OCI-LY7 (cell line): Measurements from ENCODE around the gene ZMIZ2. TPM values are rescaled to one million over a fixed set of nuclear protein-coding genes. Genes with fewer than 3 reads are reported as not detected.
"Not testable (repeated sequence)": the region's sequence is repeated elsewhere in the genome, so short reads cannot be mapped to it uniquely, and the experiment has no call there.

ENCODE experiments used
- BruUV-seq: library from RNA; stranded (reverse); fragments of 400-500 nt; replicated peaks from 2 replicates; lab custom pipeline; 2021; lab: Mats Ljungman, UMichigan
- CTCF ChIA-PET: fragments of 300-600 bp; sonication (Branson Sonifier 250); formaldehyde crosslinking; loops from one replicate; lab custom pipeline; 2022; ENCODE audit warnings: antibody characterized with exemption; ENCODE audit not compliant: unreplicated experiment; lab: Charles Lee
- POLR2A ChIA-PET: fragments of 300-600 bp; sonication (Branson Sonifier 250); formaldehyde crosslinking; loops from one replicate; lab custom pipeline; 2022; ENCODE audit warnings: antibody characterized with exemption; lab: Charles Lee
- DNase-seq: peaks from one replicate; pipeline ENCODE4 v3.0.0-alpha.2; 2015; ENCODE audit warnings: low spot score
- H2AFZ ChIP-seq: fragments of 200-600 bp; sonication (generic), shearing (Covaris generic); 2 replicates; pipeline ENCODE4 v1.6.1; 2014; ENCODE audit warnings: mild to moderate bottlenecking, antibody characterized with exemption, low read length, moderate library complexity
- H3K27ac ChIP-seq: fragments of 200-600 bp; sonication (generic); 2 replicates; pipeline ENCODE4 v1.5.1; 2014; ENCODE audit warnings: mixed run types, low read depth, mild to moderate bottlenecking, moderate library complexity, low read length, inconsistent platforms; ENCODE audit not compliant: poor library complexity, severe bottlenecking
- H3K36me3 ChIP-seq: fragments of 200-600 bp; sonication (generic); 2 replicates; pipeline ENCODE4 v1.6.1; 2014; ENCODE audit warnings: mild to moderate bottlenecking, antibody characterized with exemption, low read length, moderate library complexity, mixed read lengths; ENCODE audit not compliant: insufficient read depth
- H3K4me1 ChIP-seq: fragments of 200-600 bp; sonication (generic); 2 replicates; pipeline ENCODE4 v1.5.1; 2014; ENCODE audit warnings: mild to moderate bottlenecking, low read length; ENCODE audit not compliant: insufficient read depth, poor library complexity, severe bottlenecking
- H3K4me2 ChIP-seq: fragments of 200-600 bp; sonication (generic); 2 replicates; pipeline ENCODE4 v1.6.1; 2014; ENCODE audit warnings: mild to moderate bottlenecking, low read length
- H3K4me3 ChIP-seq: fragments of 200-600 bp; sonication (generic); 2 replicates; pipeline ENCODE4 v1.5.1; 2014; ENCODE audit warnings: mild to moderate bottlenecking, low read depth, low read length; ENCODE audit not compliant: poor library complexity, severe bottlenecking
- H3K79me2 ChIP-seq: fragments of 200-600 bp; sonication (generic); 2 replicates; pipeline ENCODE4 v1.6.1; 2016; ENCODE audit warnings: low read depth, mild to moderate bottlenecking, low read length, moderate library complexity, mixed read lengths; ENCODE audit not compliant: insufficient read depth
- H3K9me2 ChIP-seq: fragments of 200-600 bp; sonication (generic); 2 replicates; pipeline ENCODE4 v1.6.1; 2016; ENCODE audit warnings: mild to moderate bottlenecking, low read length, mixed read lengths; ENCODE audit not compliant: insufficient read depth
- H3K9me3 ChIP-seq: fragments of 200-600 bp; sonication (generic); 2 replicates; pipeline ENCODE4 v1.6.1; 2014; ENCODE audit warnings: mild to moderate bottlenecking, mixed run types, low read length, mixed read lengths
- H4K20me1 ChIP-seq: fragments of 200-600 bp; sonication (generic); 2 replicates; pipeline ENCODE4 v1.6.1; 2014; ENCODE audit warnings: mild to moderate bottlenecking, antibody characterized with exemption, low read length, moderate library complexity, mixed read lengths; ENCODE audit not compliant: insufficient read depth
- EZH2phosphoT487 ChIP-seq: fragments of 200-600 bp; sonication (generic); IDR thresholded peaks from 2 replicates; pipeline ENCODE4 v1.6.1; 2018; ENCODE audit warnings: low read depth, borderline replicate concordance, mild to moderate bottlenecking, mixed run types, antibody characterized with exemption, low read length, moderate library complexity, mixed read lengths
- intact Hi-C: fragments of 100-400 bp; cut with micrococcal nuclease; formaldehyde crosslinking; loops from one replicate; pipeline ENCODE4 v1.10.0; 2022; ENCODE audit not compliant: unreplicated experiment
- total RNA-seq, 2 experiments: library from RNA; depleted of rRNA in 1 of 2; stranded (reverse); fragments of >200 nt in 1 of 2; shearing (Covaris generic) in 1 of 2; gene quantifications; 2 replicates each; pipeline ENCODE4 v1.2.3, GENCODE V29; 2014 to 2022
- TF ChIP-seq, protein P1 (sequence below): fragments of 200-600 bp; sonication (generic); conservative IDR thresholded peaks from 2 replicates; pipeline ENCODE4 v1.5.1; 2014; ENCODE audit warnings: mild to moderate bottlenecking, antibody characterized with exemption, low read length, moderate library complexity, mixed read lengths

ZMIZ2 gene
- total RNA-seq, 2 experiments from 2014 or later = 17.2 to 79.7 TPM

DNA sequence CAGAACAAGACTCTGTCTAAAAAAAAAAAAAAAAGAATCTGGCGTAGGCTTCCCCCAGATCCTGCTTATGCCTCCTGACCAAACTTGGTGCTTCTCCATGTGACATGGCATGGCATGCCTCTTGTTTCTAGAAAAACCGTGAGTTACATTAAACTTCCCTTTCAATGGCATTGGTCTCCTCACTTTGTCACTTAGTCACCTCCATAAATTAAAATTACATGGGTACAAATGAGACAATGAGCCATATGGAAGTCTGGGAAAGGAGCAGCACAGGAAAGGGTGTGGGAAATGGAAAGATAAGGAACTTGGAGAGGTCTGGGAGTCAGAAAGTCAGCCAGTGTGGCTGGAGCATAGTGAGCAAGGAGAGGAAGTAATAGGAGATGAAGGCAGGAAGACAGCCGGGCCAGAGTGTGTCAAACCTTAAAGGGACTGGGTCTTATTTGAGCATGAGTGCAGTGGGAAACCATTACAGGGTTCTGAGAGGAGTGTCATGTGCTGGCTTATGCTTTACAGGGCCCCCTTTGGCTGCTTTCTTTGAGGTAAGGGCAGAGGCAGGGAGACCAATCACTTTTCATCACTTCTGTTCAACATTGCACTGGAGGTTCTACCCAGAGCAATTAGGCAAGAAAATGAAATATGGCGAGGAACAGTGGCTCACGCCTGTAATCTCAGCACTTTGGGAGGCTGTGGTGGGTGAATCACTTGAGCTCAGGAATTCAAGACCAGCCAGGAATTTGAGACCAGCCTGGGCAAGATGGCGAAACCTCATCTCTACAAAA lies 21.3 kb upstream of the ZMIZ2 start:
- no TSS peak for BruUV-seq
- H3K79me2 ChIP-seq = no peaks in the 10 kb centered on the region
- H4K20me1 ChIP-seq = no peaks in the 10 kb centered on the region
- CTCF ChIA-PET = no interaction called here
- DNase-seq = no peak
- TF ChIP-seq, protein P1, sequence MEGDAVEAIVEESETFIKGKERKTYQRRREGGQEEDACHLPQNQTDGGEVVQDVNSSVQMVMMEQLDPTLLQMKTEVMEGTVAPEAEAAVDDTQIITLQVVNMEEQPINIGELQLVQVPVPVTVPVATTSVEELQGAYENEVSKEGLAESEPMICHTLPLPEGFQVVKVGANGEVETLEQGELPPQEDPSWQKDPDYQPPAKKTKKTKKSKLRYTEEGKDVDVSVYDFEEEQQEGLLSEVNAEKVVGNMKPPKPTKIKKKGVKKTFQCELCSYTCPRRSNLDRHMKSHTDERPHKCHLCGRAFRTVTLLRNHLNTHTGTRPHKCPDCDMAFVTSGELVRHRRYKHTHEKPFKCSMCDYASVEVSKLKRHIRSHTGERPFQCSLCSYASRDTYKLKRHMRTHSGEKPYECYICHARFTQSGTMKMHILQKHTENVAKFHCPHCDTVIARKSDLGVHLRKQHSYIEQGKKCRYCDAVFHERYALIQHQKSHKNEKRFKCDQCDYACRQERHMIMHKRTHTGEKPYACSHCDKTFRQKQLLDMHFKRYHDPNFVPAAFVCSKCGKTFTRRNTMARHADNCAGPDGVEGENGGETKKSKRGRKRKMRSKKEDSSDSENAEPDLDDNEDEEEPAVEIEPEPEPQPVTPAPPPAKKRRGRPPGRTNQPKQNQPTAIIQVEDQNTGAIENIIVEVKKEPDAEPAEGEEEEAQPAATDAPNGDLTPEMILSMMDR = no peak
- TF ChIP-seq EZH2phosphoT487 = no peak
- no peak overlapping the region for H3K27ac ChIP-seq
- H3K9me3 ChIP-seq = no peaks in the 10 kb centered on the region
- intact Hi-C loops = no loop called here
- H3K9me2 ChIP-seq = no peaks in the 10 kb centered on the region
- H3K36me3 ChIP-seq = no peaks in the 10 kb centered on the region
- H3K4me3 ChIP-seq = no peak overlapping the region
- POLR2A ChIA-PET = interaction anchor here (0.6 to 0.9 kb wide), 2 partner anchors 125 to 133 kb away, joined by 3 to 4 read pairs; no protein-coding TSS in a partner anchor
- H3K4me1 ChIP-seq = no peaks in the 10 kb centered on the region
- no peak overlapping the region for H2AFZ ChIP-seq
- no peak overlapping the region for H3K4me2 ChIP-seq

DNA sequence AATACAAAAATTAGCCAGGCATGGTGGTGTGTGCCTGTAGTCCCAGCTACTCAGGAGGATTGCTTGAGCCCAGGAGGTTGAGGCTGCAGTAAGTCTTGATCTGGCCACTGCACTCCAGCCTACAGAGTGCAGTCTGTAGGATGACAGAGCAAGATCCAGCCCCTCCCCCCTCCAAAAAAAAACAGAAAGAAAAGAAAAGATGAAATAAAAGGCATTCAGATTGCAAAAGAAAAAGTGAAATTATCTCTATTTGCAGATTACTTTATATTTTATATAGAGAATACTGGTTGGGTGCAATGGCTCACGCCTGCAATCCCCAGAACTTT lies 20.7 kb upstream of the ZMIZ2 start:
- Histone ChIP-seq H3K9me2 (no peaks in the 10 kb centered on the region), H4K20me1 (no peaks in the 10 kb centered on the region), H3K4me3 (no peak overlapping the region), H2AFZ (no peak overlapping the region), H3K36me3 (no peaks in the 10 kb centered on the region), H3K9me3 (no peaks in the 10 kb centered on the region), H3K4me1 (no peaks in the 10 kb centered on the region), H3K79me2 (no peaks in the 10 kb centered on the region), H3K4me2 (no peak overlapping the region), H3K27ac (no peak overlapping the region)
- TF ChIP-seq, protein P1 = no peak
- no peak for TF ChIP-seq EZH2phosphoT487
- CTCF ChIA-PET = no interaction called here
- intact Hi-C loops = no loop called here
- POLR2A ChIA-PET = no interaction called here
- DNase-seq = no peak
- no TSS peak for BruUV-seq

DNA sequence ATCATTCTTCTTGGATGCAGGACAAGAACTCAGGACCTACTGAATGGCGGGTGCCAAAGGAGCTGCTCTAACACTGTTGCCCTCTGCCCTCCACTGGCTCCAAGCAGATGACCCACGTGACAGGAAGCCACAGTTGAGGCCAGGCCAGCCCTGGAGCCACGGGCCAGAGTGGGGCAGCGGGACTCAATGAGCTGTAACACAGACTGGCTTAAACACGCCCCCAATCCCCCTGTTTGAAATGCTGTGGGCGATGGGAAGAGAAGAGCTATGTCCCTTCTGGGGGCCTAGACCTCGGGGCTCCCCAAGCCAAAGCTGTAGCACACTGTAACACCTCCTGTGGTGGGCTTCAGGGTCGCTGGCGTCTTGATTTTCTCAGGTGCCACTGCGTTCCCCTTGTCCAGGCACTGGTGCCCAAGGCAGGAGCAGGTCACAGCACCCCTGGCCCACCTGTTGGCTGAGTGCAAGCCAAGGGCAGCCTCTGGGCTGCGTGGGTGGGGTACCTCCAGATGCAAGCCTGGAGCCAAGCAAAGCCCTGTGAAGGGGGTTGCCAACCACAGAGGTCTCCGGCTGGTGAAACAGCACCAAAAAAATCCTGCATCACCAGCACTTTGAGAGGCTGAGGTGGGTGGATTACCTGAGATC lies 18.6 kb upstream of the ZMIZ2 start:
- CTCF ChIA-PET = no interaction called here
- H2AFZ ChIP-seq = no peak overlapping the region
- POLR2A ChIA-PET = interaction anchor here (0.5 kb wide), 1 partner anchor 1116 kb away, joined by 3 read pairs; no protein-coding TSS in a partner anchor

DNA sequence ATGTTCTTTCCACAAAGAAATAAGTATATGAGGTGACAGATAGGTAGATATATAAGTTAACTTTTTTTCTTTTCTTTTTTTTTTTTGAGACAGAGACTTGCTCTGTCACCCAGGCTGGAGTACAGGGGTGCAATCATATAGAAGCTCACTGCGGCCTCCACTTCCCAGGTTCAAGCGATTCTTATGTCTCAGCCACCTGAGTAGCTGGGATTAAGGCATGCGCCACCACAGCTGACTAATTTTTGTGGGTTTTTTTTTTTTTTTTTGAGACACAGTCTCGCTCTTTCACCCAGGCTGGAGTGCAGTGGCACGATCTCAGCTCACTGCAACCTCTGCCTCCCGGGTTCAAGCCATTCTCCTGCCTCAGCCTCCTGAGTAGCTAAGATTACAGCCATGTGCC lies 15.7 kb upstream of the ZMIZ2 start:
- not testable (repeated sequence) for H3K4me2 ChIP-seq, H3K9me3 ChIP-seq
- CTCF ChIA-PET = interaction anchor here (0.7 kb wide), 1 partner anchor 65 kb away, joined by 4 read pairs; no protein-coding TSS in a partner anchor

More for the DNA sequence above, 18.6 kb upstream of the ZMIZ2 start:
- Histone ChIP-seq H3K79me2 (no peaks in the 10 kb centered on the region), H4K20me1 (no peaks in the 10 kb centered on the region), H3K9me2 (no peaks in the 10 kb centered on the region), H3K4me3 (no peak overlapping the region), H3K4me2 (no peak overlapping the region; the same call in 1 of the 2 replicates), H3K36me3 (no peaks in the 10 kb centered on the region), H3K4me1 (no peaks in the 10 kb centered on the region), H3K27ac (no peak overlapping the region), H3K9me3 (no peaks in the 10 kb centered on the region)
- intact Hi-C loops = no loop called here
- no peak for DNase-seq
- BruUV-seq = no TSS peak
- TF ChIP-seq EZH2phosphoT487 = no peak
- TF ChIP-seq, protein P1 = no peak

More for the DNA sequence above, 15.7 kb upstream of the ZMIZ2 start:
- H3K36me3 ChIP-seq, H3K79me2 ChIP-seq, DNase-seq, intact Hi-C loops, H3K27ac ChIP-seq, H3K4me1 ChIP-seq, H3K9me2 ChIP-seq, H4K20me1 ChIP-seq, H2AFZ ChIP-seq, H3K4me3 ChIP-seq, BruUV-seq: not testable (repeated sequence)
- POLR2A ChIA-PET = interaction anchor here (0.6 to 0.7 kb wide), 3 partner anchors 18 to 130 kb away, joined by 3 read pairs; no protein-coding TSS in a partner anchor
